SIG-M5 treated with dmso at 0.1 percent for 504 hours (cell line): ENCODE results near the gene SIGLEC7.
A peak's percentile ranks its signal among the peaks of the same experiment; 100 is the strongest.

Experiments used
- DNase-seq: peaks from one replicate; lab custom pipeline; 2025; ENCODE audit not compliant: unreplicated experiment; lab: John Stamatoyannopoulos, UW

SIGLEC7 gene

DNA sequence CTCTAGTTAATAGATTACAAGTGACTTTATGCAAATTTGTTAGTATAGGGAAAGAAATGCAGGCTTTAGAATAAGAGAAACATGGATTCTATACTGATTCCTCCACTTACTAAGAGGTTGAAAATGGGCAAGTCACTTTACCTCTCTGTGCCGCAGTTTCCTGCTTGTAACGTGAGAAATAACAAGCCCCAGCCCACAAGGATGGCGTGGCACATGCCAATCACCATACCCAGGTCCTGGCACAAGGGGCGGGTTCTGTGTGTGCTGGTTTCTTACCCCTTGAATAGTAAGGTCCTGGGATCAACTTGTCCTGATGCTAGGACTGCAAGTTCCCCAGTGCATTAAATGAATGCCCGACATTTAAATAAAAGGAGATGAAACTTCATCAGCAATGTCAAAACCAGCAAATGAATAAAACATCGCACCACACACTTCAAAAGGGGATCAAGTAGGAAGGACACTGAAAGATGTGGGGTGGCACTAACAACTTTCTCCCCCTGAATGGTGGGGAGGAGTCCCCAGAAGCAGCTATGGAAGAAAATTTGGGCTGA lies 25.3 kb upstream of the SIGLEC7 start:
- DNase-seq = no peak

DNA sequence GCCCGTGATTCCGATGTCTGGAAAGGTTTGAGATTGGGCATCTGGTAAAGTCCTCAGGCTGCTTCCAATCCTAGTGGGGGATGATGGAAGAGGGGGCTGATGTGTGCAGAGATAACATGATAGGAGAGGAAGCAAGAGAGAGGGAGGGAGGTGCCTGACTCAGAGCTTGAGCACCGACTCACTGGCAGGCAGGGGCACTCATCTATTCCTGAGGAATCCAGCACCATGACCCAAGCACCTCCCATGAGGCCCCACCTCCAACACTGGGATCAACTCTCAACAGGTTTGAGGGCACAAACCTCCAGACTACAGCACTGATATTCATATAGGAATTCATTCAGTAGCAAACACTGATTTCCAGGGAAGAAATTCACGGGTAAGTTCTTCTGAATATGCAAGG lies 23.0 kb upstream of the SIGLEC7 start:
- DNase-seq = no peak

DNA sequence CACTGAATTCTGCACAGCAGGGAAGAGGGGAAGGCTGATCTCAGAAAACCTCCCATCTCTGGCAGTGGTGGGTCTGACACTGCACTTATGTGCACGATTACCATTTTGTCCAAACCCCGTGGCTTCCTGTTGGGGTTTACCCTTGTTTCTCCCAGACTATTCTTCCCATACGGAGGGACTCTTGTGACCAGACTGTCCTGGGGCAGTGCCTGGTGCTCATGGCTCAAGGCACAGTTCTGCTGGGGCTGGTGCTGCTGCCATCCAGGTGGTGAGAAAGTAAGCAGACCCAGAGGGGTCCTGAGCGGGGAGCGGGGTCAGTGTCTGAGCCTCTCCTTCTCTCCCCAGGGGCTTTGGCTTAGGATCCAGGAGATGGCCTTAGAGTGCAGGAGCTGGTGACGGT lies 22.5 kb upstream of the SIGLEC7 start:
- DNase-seq = no peak

- no peak for DNase-seq
Measured at GRCh38 chr19:51120160-51120559, 21.9 kb upstream of the SIGLEC7 start.

DNA sequence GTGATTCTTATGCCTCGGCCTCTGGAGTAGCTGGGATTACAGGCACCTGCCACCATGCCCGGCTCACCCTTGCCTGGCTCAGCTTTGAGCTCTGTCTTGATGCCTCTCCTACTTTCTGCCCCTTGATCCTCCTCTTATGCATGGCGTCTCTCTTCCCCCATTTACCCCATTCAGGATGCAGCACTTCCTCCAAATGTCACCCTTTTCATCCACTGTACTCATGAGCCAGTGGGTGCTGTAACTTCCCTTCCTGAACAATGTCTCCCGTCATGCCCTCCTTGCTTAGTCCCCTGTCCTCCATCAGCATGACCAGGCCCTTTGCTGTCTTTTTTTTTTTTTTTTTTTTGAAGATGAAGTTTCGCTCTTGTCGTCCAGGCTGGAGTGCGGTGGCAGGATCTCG lies 20.8 kb upstream of the SIGLEC7 start:
- DNase-seq = peak; percentile 14

- DNase-seq = no peak
Measured at GRCh38 chr19:51122112-51122981, 19.8 kb upstream of the SIGLEC7 start.

DNA sequence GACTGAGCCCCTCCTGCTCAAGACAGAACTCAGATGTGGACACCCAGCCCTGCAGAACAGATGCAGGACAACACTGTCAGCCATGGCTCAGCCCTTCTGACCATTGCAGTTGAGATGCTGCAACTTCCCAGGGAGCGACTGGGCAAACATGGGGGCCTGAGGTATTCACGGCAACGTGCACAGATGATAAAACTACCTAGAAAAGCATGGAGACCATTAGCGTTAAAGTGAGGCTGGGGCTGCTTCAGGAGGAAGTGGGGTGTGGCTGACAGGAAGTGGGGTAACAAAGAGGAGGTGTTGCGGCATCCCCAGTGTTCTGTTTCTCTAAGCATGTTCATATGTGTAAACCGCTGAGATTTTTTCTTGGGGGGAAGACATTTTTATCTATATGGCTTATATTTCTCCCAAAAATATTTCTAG lies 18.7 kb upstream of the SIGLEC7 start:
- DNase-seq = peak; percentile 75

DNA sequence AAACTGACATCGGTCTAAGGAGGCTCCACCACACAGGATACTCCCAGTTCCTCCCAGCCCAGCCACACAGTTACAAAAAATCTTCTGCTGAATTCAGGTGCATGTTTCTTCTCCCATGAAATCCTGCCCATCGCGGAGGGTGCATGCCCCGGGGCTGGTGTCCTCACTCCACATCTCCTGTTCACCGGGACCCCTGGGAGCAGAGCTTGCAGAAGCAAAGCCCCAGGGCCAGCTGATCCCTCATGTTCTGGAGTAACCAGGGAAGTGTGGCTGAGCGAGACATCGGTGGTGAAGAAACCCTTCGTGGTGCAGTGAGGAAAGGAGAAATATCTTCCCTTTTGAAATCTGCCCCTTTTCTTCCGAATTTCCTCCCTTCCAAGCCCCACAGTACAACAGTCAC lies 18.3 kb upstream of the SIGLEC7 start:
- DNase-seq = peak; percentile 35

- no peak for DNase-seq
Measured at GRCh38 chr19:51124216-51124615, 17.9 kb upstream of the SIGLEC7 start.

DNA sequence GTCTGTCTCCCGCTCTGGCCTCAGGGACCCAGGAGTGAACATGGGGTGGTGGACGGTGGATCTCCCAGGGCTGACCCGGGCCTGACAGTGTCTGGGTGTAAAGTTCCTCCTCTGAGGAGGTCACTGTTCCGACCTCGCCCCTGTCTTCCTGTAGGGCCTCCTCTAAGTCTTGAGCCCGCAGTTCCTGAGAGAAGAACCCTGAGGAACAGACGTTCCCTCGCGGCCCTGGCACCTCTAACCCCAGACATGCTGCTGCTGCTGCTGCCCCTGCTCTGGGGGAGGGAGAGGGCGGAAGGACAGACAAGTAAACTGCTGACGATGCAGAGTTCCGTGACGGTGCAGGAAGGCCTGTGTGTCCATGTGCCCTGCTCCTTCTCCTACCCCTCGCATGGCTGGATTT lies 17.4 kb upstream of the SIGLEC7 start, which contains the start of gene SIGLEC9:
SIGLEC9 (plus strand) TSS at position 178 of the 400 bp plus-strand sequence; CDS start at position 247, 69 bp downstream.
- no peak for DNase-seq

DNA sequence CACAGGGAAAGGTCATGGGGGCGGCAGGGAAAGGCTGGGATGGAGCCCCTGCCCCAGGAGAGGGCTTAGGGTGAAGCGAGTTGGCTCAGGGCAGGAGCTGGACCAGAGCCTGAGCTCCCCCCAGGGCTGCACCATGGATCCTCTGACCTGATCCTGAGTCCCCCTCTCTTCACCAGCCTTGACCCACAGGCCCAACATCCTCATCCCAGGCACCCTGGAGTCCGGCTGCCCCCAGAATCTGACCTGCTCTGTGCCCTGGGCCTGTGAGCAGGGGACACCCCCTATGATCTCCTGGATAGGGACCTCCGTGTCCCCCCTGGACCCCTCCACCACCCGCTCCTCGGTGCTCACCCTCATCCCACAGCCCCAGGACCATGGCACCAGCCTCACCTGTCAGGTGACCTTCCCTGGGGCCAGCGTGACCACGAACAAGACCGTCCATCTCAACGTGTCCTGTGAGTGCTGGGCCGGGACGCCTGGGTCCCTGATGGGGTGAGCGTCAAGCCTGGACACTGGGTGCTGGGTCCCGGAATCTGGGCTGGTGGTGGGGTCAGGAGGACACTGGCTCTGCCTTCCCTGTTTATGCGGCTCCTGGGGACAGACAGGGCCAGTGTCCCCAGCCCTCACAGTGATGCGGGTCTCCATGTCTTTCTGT lies 16.6 kb upstream of the SIGLEC7 start:
- DNase-seq = no peak

DNA sequence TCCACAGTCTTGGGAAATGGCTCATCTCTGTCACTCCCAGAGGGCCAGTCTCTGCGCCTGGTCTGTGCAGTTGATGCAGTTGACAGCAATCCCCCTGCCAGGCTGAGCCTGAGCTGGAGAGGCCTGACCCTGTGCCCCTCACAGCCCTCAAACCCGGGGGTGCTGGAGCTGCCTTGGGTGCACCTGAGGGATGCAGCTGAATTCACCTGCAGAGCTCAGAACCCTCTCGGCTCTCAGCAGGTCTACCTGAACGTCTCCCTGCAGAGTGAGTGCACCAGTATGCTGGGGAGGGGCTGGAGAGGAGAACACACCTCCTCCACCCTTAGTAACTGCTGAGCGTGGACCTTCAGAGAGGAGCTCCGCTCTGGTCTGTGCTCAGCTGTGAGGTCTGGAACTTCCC lies 15.1 kb upstream of the SIGLEC7 start:
- DNase-seq = no peak

GRCh38 chr19:51127755-51128154 lies 14.3 kb upstream of the SIGLEC7 start:
- DNase-seq = peak; percentile 97

- no peak for DNase-seq
Measured at GRCh38 chr19:51128227-51128626, 13.9 kb upstream of the SIGLEC7 start.

GRCh38 chr19:51129716-51130115 lies 12.4 kb upstream of the SIGLEC7 start:
- DNase-seq = no peak

DNA sequence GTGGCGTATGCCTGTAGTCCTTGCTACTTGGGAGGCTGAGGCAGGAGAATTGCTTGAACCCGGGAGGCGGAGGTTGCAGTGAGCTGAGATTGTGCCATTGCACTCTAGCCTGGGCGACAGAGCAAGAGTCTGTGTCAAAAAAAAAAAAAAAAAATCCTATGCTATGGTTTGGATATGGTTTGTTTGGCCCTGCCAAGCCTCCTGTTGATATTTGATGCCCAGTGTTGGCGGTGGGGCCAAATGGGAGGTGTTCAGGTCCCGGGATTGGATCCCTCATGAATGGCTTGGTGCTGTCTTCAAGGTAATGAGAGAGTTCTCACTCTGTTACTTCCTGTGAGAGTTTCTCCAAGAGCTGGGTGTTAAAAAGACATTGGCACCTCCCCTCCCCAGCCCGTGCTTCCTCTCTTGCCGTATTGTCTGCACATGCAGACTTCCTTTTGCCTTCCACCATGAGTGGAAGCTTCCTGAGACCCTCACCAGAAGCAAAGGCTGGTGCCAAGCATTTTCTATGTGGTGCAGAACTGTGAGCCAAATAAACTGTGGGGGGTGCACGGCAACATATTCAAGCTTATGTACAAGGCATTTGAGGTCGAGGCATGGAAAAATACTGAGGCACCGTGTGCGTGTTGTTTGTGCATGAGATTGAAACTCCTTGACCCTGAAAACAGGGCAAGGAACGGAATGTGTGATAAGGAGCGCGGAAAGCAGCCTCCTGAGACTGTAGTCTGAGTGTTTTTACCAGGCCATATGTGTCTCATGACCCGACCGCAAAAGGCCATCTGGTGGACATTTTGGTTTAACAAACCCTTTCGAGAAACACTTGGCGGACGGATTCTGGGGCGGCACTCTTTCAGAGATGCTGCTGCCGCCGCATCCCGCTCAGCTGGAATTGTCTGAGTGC lies 10.1 kb upstream of the SIGLEC7 start:
- DNase-seq = no peak

DNA sequence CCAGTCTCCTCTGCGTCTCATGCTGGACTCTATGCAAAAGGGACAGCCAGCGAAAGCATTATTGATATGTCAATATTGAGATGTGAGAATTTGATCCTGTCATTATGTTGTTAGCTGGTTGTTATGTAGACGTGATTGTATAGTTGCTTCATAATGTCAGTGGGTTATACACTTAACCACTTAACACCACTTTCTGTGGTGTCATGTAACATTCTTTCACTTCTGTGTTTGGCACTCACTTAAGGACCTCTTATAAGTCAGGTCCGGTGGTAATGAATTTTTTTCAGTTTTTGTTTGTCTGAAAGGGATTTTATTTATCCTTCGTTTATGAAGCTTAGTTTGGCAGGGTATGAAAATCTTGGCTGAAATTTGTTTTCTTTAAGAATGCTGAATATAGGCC lies 7.1 kb upstream of the SIGLEC7 start:
- DNase-seq = peak; percentile 44

GRCh38 chr19:51135986-51136762 lies 5.9 kb upstream of the SIGLEC7 start:
- DNase-seq = no peak

- DNase-seq = peak; percentile 89
Measured at GRCh38 chr19:51136851-51137551, 5.1 kb upstream of the SIGLEC7 start.
